PFSK-1 (cell line): ENCODE results near the gene EIF3M.

ENCODE experiments used
- FOXP2 ChIP-seq: optimal IDR thresholded peaks from 2 replicates; pipeline ENCODE3; 2011; ENCODE audit warnings: borderline replicate concordance, control low read depth, inconsistent platforms; ENCODE audit not compliant: insufficient read depth; ENCODE audit errors: extremely low read length, extremely low read depth
- POLR2AphosphoS5 ChIP-seq: IDR thresholded peaks from 2 replicates; pipeline ENCODE4 v1.6.1; 2012; ENCODE audit warnings: low read depth, mild to moderate bottlenecking, control low read depth, low read length, moderate library complexity
- SIN3A ChIP-seq: IDR thresholded peaks from 2 replicates; pipeline ENCODE4 v1.6.1; 2012; ENCODE audit warnings: mild to moderate bottlenecking, low read length, moderate library complexity, borderline replicate concordance; ENCODE audit not compliant: insufficient read depth
- TAF1 ChIP-seq: IDR thresholded peaks from 2 replicates; pipeline ENCODE4 v1.6.1; 2012; ENCODE audit warnings: low read length, control low read depth, borderline replicate concordance; ENCODE audit not compliant: insufficient read depth

DNA sequence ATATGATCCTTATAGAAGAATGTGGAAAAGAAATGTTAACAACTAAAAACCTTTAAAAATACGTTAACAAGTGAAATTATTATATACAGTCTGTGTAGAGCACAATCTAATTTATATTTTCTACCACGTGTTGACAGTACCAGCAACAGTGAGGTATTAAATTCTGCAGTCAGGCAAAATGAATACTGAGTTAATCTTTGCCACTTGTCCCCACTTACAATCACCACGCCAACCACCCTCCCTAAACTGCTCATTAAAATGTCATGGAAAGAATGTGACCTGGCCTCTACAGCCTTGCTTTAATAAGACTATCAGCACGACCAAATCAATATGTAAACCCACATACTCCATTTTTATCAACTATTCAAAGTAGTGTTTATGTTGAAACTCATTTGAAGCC is 28.5 kb upstream of the EIF3M start:
- TF ChIP-seq TAF1 (no peak), SIN3A (no peak), POLR2AphosphoS5 (no peak), FOXP2 (no peak)
